OCI-LY3 (cell line): ENCODE results near the gene TRIO.

ENCODE experiments used
- H2AFZ ChIP-seq: fragments of 200-600, 300-600 bp; shearing (Covaris generic); 2 replicates; pipeline ENCODE4 v1.6.0; 2014; ENCODE audit warnings: antibody characterized with exemption, low read depth, low read length
- H3K27ac ChIP-seq: fragments of 200-600, 300-600 bp; sonication (generic); 2 replicates; pipeline ENCODE4 v1.5.1; 2014; ENCODE audit warnings: mild to moderate bottlenecking, low read length, moderate library complexity, mixed read lengths
- H3K27me3 ChIP-seq: fragments of 200-600, 300-600 bp; sonication (generic); 2 replicates; pipeline ENCODE4 v1.6.1; 2014; ENCODE audit warnings: low read depth, low read length, mixed read lengths
- H3K36me3 ChIP-seq: fragments of 200-600, 300-600 bp; sonication (generic); replicated peaks from 2 replicates; pipeline ENCODE3; 2014; ENCODE audit warnings: low read depth, low read length, mixed read lengths
- H3K4me1 ChIP-seq: fragments of 300-600, 200-600 bp; sonication (generic); 2 replicates; pipeline ENCODE4 v1.6.1; 2014; ENCODE audit warnings: low read length, mixed read lengths
- H3K4me2 ChIP-seq: fragments of 200-600, 300-600 bp; sonication (generic); 2 replicates; pipeline ENCODE4 v1.6.1; 2014; ENCODE audit warnings: low read length, mixed read lengths
- H3K4me3 ChIP-seq: fragments of 300-600, 200-600 bp; sonication (generic); 2 replicates; pipeline ENCODE4 v1.5.1; 2014; ENCODE audit warnings: antibody characterized with exemption, mild to moderate bottlenecking, low read length, moderate library complexity
- H3K79me2 ChIP-seq: fragments of 300-600, 200-600 bp; shearing (Covaris generic); 2 replicates; pipeline ENCODE4 v1.6.1; 2014; ENCODE audit warnings: mild to moderate bottlenecking, low read length, mixed read lengths
- H3K9ac ChIP-seq: fragments of 300-600, 200-600 bp; shearing (Covaris generic); 2 replicates; pipeline ENCODE4 v1.6.0; 2014; ENCODE audit warnings: mild to moderate bottlenecking, low read length, moderate library complexity
- H3K9me3 ChIP-seq: fragments of 200-600, 300-600 bp; shearing (Covaris generic); 2 replicates; pipeline ENCODE4 v1.6.1; 2014; ENCODE audit warnings: low read length, mixed read lengths; ENCODE audit not compliant: insufficient read depth
- H4K20me1 ChIP-seq: fragments of 200-600, 300-600 bp; sonication (generic); 2 replicates; pipeline ENCODE4 v1.6.1; 2016; ENCODE audit warnings: low read length, mixed read lengths; ENCODE audit not compliant: insufficient read depth
- CTCF ChIP-seq: fragments of 200-600, 300-600 bp; sonication (generic); IDR thresholded peaks from 2 replicates; pipeline ENCODE4 v1.5.1; 2014; ENCODE audit warnings: antibody characterized with exemption, low read length, low read depth
- EZH2phosphoT487 ChIP-seq: fragments of 200-600 bp; shearing (Covaris generic); IDR thresholded peaks from 2 replicates; pipeline ENCODE4 v1.6.1; 2018; ENCODE audit warnings: antibody characterized with exemption, mixed run types, low read depth

Gene TRIO

GRCh38 chr5:14180437-14180836 lies 37.3 kb downstream of the TRIO start:
- H3K4me1 ChIP-seq, result no peaks in the 10 kb centered on the region
- H3K36me3 ChIP-seq, result no peaks in the 10 kb centered on the region
- no peak for TF ChIP-seq CTCF
- TF ChIP-seq EZH2phosphoT487, result no peak
- H3K4me3 ChIP-seq, result no peak overlapping the region
- no peaks in the 10 kb centered on the region for H4K20me1 ChIP-seq
- H3K9me3 ChIP-seq, result no peaks in the 10 kb centered on the region
- H3K27ac ChIP-seq, result no peak overlapping the region
- no peaks in the 10 kb centered on the region for H3K79me2 ChIP-seq
- H3K9ac ChIP-seq, result no peak overlapping the region
- no peaks in the 10 kb centered on the region for H3K27me3 ChIP-seq
- H3K4me2 ChIP-seq, result no peak overlapping the region
- no peak overlapping the region for H2AFZ ChIP-seq

- no peaks in the 10 kb centered on the region for H3K79me2 ChIP-seq
- no peaks in the 10 kb centered on the region for H4K20me1 ChIP-seq
- no peak overlapping the region for H3K4me3 ChIP-seq
- H3K27me3 ChIP-seq, result no peaks in the 10 kb centered on the region
- H3K4me1 ChIP-seq, result no peaks in the 10 kb centered on the region
- H3K4me2 ChIP-seq, result no peak overlapping the region
- H3K9me3 ChIP-seq, result no peaks in the 10 kb centered on the region
- no peak for TF ChIP-seq CTCF
- no peak for TF ChIP-seq EZH2phosphoT487
- no peak overlapping the region for H2AFZ ChIP-seq
- no peak overlapping the region for H3K27ac ChIP-seq
- H3K9ac ChIP-seq, result no peak overlapping the region
- H3K36me3 ChIP-seq, result no peaks in the 10 kb centered on the region
Measured at GRCh38 chr5:14181299-14181968, 38.3 kb downstream of the TRIO start.

GRCh38 chr5:14182761-14183160 lies 39.6 kb downstream of the TRIO start:
- no peak for TF ChIP-seq EZH2phosphoT487
- TF ChIP-seq CTCF, result no peak
- no peak overlapping the region for H3K4me3 ChIP-seq
- H3K4me2 ChIP-seq, result no peak overlapping the region
- H3K27ac ChIP-seq, result no peak overlapping the region
- no peaks in the 10 kb centered on the region for H3K79me2 ChIP-seq
- H3K27me3 ChIP-seq, result no peaks in the 10 kb centered on the region
- H3K9ac ChIP-seq, result no peak overlapping the region
- H4K20me1 ChIP-seq, result no peaks in the 10 kb centered on the region
- no peaks in the 10 kb centered on the region for H3K36me3 ChIP-seq
- no peaks in the 10 kb centered on the region for H3K9me3 ChIP-seq
- no peak overlapping the region for H2AFZ ChIP-seq
- H3K4me1 ChIP-seq, result no peaks in the 10 kb centered on the region

- Histone ChIP-seq H3K9ac (no peak overlapping the region), H3K27me3 (no peaks in the 10 kb centered on the region), H4K20me1 (no peaks in the 10 kb centered on the region), H3K36me3 (no peaks in the 10 kb centered on the region), H2AFZ (no peak overlapping the region), H3K27ac (no peak overlapping the region), H3K79me2 (no peaks in the 10 kb centered on the region), H3K4me3 (no peak overlapping the region), H3K4me2 (no peak overlapping the region), H3K4me1 (no peaks in the 10 kb centered on the region), H3K9me3 (no peaks in the 10 kb centered on the region)
- TF ChIP-seq CTCF (no peak), EZH2phosphoT487 (no peak)
Measured at GRCh38 chr5:14183187-14183939, 40.2 kb downstream of the TRIO start.
